CD1c-positive myeloid dendritic cell (primary cell): ENCODE measurements around the gene CLPTM1L.
"Not testable (repeated sequence)": the region's sequence is repeated elsewhere in the genome, so short reads cannot be mapped to it uniquely, and the experiment has no call there.

Source experiments
- DNase-seq: peaks from one replicate; pipeline ENCODE4 v3.0.0-alpha.2; 2016; ENCODE audit errors: extremely low spot score

CLPTM1L gene

DNA sequence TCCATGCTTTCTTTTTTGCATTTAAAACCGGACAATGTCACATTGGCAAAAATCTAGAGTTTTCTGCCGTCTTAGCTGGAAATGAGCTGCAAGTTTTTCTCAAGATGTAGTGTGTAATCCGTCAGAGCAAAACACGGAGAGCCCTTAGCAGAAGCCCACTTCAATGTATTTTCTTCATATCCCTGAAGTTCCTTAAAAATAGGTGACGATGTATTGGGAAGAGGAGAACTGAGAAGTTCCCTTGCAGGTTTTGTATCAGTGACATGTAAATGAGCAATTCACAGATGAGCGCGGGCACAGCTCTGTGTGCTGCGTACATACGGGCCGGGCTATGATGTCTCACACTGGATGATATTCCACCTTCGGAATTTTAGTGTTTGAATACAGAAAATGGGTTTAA, 14.8 kb upstream of the CLPTM1L start:
- no peak for DNase-seq

DNA sequence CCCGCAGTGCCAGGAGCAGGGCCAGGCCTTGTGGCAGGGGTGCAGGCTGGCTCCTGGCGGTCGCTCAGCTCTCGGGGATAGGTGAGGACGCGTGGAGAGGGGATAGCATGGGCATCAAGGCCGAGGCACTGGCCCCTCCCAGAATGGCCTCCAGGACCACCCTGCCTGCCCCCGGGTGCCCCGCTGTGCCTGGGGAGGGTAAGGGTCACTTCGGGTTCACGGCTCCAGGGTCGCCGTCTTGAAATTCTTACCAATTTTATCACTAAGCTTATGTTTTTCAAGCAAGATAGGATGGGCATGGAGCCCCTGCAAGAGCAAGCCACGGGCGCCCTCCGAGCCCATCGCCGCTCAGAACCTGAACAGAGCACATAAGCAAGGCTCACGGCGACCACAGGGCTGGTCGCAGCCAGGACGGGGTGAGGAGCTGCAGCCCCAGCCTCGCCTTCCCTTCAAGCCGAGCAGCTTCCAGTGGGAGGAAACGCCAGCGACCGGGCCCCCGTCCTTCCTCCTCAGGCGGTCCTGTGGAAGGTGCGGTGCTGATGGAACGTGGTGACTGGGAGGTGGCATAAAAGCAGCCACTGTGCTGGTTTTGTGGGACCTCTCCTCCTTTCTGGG, 14.2 kb upstream of the CLPTM1L start:
- no peak for DNase-seq

DNA sequence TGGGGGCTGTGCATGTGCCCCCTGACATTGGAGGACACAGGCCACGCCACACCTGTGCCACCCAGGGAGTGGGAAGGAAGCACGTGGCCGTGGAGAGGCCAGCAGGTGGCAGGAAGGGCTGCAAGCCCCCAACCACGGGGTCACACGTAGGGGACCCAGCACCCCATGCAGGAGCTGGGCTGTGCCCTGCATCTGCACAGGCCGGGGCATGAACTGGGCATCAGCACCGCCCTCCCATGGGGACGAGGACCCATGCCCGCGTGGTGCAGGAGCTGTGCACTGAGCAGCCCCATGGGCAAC, 13.8 kb upstream of the CLPTM1L start:
- DNase-seq: no peak

DNA sequence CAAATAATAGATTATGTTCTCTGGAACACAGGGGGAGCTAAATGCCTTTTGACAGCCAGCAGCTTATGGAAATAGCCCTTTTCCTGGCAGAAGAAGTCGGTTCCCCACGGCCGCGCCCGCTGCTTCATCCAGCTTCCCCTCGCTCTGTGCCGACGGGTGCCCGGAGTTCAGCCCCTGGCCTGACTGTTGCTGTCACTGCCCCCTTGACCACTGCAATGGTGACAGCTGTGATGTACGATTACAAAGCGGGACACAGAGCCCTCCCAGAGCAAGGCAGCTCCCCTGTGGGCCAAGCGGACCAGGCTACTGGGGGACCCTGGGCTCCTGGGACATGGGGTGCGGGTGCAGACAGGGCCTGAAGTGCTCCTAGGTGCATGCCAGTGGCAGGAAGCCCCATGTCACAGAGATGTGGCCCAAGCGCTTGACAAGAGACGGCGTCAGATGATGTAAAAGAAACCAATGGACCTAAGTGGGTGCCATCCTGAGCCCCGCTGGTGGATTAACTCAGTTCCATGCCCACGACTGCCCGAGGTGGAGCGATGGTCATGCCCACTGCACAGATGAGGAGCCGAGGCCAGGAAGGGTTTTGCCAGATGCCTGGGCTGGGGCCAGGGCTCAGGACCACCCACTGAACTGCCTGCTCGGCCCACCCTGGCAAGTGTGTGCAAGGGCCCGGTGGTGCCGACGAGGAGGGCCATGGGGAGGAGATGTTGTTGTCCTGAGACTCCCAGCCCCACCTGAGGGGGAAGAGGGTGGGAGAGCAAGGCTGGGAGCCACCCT, 13.2 kb upstream of the CLPTM1L start:
- DNase-seq: no peak

- DNase-seq: no peak
These were observed 12.2 kb upstream of the CLPTM1L start for GRCh38 chr5:1356873-1357787.

DNA sequence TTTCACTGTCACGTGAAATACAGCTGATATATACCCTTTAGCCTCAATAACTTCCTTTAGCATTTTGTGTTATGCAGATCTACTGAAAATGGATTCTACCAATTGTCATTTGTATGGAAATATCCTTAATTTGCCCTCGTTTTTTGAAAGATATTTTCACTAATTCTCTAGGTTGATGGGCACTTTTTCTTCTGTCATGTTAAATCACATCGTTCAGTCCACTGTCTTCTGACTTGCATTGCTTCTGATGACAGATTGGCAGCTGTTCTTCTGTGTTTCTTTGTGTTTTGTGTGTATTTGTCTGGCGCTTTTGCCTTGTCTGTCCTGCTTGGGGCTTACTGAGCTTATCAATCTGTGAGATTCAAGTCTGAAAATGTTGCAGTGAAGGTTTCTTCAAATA, 9.7 kb upstream of the CLPTM1L start:
- no peak for DNase-seq

GRCh38 chr5:1352231-1353219, 7.6 kb upstream of the CLPTM1L start:
- DNase-seq: no peak

DNA sequence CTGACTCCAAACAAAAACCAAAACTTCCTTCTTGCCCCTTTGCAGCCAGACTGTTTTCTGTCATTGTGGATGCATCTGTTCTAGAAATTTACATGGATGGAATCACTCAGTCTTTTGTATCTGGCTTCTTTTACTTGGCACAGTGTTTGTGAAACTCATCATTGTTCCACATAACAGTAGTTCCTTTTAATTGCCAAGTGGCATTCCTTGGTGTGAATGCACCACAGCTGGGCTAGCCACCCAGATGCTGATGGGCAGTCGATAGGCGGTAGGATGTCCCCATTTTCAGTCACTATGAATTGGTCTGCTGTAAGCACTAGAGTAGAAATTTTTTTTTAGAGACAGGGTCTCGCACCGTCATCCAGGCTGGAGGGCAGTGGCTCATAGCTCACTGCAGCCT, 6.3 kb upstream of the CLPTM1L start:
- DNase-seq: no peak

DNA sequence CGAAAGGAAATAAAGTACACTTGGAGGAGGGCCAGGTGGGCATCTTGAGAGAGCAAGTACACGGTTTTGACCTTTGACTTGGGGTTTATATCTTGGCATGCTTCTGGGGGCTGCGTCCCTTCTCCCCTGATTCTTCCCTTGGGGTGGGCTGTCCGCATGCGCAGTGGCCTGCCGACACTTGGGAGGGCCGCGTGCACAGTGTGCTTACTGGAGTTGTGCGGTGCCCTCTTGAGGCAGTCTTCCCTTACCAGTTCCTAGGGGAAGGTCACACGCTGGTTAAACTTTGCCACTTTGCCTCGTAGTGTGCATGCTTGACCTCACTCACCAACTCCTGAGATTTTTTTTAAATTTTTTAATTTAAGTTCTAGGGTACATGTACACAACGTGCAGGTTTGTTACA, 4.3 kb upstream of the CLPTM1L start:
- DNase-seq: no peak

GRCh38 chr5:1348986-1349245, 4.0 kb upstream of the CLPTM1L start:
- DNase-seq: no peak

DNA sequence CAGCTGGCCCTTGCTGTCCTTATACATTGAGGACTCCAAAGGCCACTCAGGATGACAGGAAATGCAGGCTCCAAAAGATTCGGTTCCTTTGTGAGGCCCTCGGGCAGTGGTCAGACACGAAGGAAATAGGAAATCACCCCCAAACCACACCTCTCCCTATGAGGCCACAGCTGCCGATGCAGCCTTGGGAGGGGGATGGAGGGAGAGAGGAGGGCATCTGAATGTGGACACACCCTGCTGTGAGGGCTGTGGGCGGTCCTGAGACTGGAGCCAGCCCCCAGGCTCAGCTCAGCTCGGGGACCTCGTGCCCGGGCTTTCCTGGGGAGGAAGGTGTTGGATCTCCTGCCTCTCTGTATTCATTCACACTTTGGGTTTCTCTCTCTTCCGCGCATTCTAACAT, 2.7 kb upstream of the CLPTM1L start:
- no peak for DNase-seq

GRCh38 chr5:1346627-1347440, 1.9 kb upstream of the CLPTM1L start:
- no peak for DNase-seq

GRCh38 chr5:1345876-1346626, 1.2 kb upstream of the CLPTM1L start:
- no peak for DNase-seq

GRCh38 chr5:1343931-1344901, 683 bp downstream of the CLPTM1L start:
- DNase-seq: peak; percentile 22

DNA sequence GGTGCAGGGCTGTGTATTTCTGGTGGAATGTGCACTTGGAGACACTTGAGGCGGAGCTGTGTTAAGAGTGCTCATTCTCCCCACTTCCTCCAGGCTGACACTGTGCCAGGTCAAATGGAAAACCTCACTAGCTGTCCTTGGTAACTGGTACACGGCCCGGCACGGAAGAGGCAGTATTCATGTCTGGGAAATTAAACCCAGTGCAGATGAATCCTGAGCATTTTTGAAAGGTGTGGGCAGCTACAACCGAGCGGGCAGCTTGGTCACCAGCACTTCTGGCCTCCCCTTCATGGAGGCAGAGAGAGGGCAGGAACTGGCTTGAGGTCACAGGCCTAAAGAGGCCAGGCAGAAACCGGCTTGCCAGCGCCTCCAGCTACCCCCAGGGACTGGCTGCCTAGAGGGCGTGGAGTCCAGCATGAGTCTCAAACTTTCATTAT, 1.6 kb downstream of the CLPTM1L start:
- DNase-seq: no peak

- DNase-seq: not testable (repeated sequence)
These were observed 2.2 kb downstream of the CLPTM1L start for GRCh38 chr5:1342711-1343110.

DNA sequence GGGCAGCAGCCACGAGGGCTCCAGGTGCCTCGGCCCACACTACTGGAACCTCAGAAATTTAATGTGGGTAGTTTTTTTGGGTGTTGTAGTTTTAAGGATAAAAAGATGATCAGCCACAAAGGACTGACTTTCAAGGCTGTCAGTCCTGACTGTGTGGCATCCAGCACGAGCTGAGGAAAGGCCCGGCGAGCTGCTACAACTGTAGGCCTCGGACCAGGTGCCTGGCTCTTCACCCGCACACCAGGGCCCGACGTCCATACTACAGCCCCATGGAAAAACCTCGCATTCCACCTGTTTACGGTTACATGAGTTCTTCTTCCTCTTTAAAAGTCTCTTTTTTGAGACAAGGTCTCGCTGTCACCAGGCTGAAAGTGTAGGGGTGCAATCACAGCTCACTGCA, 2.6 kb downstream of the CLPTM1L start:
- DNase-seq: no peak

DNA sequence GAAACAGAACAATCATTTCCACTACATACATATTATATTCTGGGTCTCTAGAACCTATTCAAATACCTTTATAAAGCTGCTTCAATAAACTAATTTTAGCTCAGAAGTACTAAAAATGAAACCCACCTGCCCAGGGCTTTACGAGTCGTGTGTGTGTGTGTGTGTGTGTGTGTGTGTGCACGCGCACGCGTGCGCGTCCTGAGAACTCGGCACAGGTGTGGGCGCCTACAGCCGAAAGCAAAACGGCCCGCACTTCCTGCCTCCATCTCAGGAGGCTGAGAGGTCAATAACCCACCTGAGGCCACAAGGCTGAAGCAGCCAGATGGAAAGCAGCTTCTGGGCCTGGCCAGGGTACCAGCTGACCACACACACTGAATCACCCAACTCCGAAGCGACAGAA, 3.0 kb downstream of the CLPTM1L start:
- no peak for DNase-seq

- not testable (repeated sequence) for DNase-seq
These were observed 5.1 kb downstream of the CLPTM1L start for GRCh38 chr5:1339818-1340210.
